NOMO-1 (cell line): ENCODE measurements around the gene RTKN.
"Not testable (repeated sequence)": the region's sequence is repeated elsewhere in the genome, so short reads cannot be mapped to it uniquely, and the experiment has no call there.

Experiments used
- DNase-seq, 2 experiments: peaks; one replicate each; lab custom pipeline; 2025; ENCODE audit not compliant: unreplicated experiment in 2 of 2; lab: John Stamatoyannopoulos, UW

Gene RTKN

DNA sequence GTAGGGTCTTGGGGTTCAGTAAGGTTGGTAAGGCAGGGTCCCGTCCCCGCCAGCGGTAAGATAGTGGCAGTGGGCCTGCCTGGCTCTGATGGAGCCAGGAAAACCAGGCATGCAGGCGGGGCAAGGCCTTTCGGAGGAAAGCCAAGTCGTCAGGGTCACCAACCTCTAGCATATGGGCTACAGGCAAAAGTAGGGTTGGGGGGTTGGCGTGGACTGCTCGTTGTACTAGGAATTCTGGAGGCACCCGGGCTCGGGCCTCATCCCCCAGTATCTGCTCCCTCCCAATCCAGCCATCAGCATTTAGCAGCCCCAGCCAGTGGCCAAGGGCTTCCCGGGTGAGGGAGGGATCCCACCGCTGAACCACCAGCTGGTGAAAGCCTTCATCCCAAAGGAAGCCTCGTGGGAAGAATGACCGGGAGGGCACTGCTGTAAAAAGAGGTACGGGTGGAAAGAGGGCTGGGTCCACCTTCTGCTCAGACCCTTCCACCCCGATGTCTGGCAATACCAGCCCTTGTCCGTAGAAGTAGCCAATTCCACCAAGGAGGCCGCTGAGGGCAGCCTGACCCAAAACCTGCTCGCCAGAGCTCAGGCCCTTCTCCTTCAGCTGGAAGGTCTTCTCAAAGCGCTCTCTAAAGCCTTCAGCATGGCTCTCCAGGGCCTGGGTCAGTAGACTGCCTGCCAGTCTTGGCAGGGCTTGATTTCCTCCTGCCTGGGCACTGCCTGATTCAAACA is 20.5 kb upstream of the RTKN start:
- DNase-seq, result no peak

GRCh38 chr2:74461187-74462053 is 19.7 kb upstream of the RTKN start:
- no peak for DNase-seq

- DNase-seq, result not testable (repeated sequence)
Measured at GRCh38 chr2:74460187-74460586, 18.4 kb upstream of the RTKN start.

GRCh38 chr2:74459503-74460118 is 17.9 kb upstream of the RTKN start:
- not testable (repeated sequence) for DNase-seq

DNA sequence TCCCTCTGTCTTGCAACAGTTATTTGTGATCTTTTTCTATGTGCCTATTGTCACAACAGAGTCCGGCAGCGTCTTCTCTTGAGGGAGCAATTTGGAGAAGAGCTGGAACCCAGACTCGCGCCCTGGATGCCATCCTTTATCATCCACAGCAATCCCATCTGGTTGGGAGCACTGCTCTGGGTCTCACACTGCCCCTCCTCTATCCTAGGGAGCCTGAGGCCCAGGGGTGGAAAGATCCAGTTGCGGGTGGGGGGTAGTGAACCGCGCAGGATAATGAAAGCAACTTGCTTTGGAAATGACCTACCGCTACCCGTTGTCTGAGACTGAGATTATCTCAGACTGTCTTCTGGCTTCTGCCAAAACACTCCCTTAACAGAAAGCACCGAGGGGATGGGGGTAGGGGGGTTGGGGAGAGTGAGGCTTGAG is 17.2 kb upstream of the RTKN start:
- no peak for DNase-seq

- DNase-seq, result peak; percentile 99
Measured at GRCh38 chr2:74458132-74458937, 16.6 kb upstream of the RTKN start, which contains the start of gene WBP1. WBP1 (plus strand) TSS chr2:74458438; CDS start chr2:74458603, 165 bp downstream.

DNA sequence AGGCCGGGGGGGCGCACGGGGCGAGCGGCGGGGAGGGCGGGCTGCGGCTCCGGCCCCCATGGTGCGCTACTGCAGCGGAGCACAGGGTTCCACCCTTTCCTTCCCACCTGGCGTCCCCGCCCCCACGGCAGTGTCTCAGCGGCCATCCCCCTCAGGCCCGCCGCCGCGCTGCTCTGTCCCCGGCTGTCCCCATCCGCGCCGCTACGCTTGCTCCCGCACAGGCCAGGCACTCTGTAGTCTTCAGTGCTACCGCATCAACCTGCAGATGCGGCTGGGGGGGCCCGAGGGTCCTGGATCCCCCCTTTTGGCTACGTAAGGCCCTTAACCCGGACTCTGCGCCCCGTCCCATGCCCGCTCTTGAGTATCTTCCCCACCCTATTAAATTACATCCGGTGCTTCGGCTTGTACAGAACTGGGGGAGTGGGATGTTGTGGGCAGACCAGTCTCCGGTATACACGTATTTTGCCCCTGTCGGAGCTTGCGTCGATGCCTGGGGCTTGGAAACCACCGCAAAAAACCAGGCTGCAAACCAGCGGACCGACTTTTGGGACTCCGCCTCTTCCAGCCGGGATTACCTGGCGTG is 15.9 kb upstream of the RTKN start:
- DNase-seq, result peak in 1 of 2 experiments; percentile 63

GRCh38 chr2:74457129-74457548 is 15.4 kb upstream of the RTKN start:
- peak in 1 of 2 experiments; percentile 51 for DNase-seq

DNA sequence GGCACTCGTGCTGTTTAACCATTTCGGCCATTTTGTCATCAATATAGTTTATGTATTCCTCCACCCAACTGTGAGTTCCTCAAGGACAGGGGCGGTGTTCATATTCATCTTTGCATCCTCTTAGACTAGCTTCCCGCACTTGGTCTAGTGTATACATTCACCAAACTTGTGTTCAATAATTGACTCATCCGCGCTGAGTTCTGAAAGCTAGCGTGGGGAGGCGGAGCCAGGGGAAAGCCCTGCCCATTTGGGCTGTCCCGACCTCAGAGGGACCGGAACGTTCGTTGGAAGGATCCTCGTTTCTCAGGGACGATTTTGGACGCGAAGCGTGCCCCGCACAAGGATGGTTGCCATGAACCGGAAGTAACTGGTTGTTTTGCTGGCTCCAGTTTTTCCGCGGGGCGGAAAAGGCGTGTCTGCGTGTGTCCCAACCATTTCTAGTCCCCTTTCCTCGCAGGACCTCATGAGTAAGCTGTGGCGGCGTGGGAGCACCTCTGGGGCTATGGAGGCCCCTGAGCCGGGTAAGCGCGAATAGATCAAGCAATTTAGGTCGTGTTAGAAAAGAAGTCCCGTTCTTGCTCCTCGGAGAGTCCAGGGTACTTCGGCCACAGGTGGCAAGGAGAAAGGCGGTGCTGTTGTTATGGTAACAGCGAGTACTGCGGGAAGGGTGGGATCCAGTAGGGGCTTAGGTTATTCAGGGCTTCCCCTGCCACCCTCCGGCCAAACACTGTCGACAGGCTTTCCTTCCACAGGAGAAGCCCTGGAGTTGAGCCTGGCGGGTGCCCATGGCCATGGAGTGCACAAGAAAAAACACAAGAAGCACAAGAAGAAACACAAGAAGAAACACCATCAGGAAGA is 13.1 kb upstream of the RTKN start, which contains the start of gene INO80B:
Gene INO80B (plus strand): TSS at position 434 of the 858 bp plus-strand sequence. CDS start 30 bp downstream, at position 464.
- DNase-seq, result peak; percentile 95 to 96

- DNase-seq, result no peak
Measured at GRCh38 chr2:74450570-74451190, 8.9 kb upstream of the RTKN start.

- DNase-seq, result no peak
Measured at GRCh38 chr2:74448771-74449170, 7.0 kb upstream of the RTKN start.

DNA sequence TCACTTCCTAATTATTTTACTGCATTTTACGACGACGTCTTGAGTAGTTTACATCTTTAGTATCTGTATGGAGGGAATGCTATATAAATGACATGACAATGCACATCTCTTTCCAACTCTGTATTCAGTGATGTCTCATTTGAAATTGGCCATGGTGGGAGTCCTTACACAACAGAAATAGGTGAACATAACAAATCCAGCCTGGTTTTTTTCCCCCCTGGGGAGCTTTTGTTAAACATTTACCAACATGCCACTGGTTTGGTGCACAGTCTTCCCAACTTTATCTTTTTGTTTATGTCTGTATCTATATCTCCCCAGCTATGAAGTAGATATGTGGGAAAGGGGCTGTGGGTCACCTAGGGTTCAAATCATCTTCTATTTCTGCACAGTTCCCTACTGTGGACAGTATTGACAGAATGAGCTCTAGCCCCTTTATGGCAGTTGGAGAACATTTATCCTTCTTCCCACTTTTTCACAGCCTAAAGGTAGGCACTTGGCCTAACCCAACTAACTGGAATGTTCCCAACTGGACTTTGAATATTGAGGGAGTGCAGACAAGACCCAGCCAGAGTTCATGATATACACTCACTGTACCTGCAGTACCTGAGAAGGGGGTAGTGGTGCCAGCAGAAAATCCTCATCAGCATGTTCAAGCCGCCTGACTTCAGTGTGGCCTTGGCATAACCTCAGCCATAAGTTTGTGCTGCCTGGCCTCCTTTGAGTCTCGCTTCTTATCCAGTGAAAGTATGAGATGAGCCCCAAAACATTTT is 5.7 kb upstream of the RTKN start:
- no peak for DNase-seq

DNA sequence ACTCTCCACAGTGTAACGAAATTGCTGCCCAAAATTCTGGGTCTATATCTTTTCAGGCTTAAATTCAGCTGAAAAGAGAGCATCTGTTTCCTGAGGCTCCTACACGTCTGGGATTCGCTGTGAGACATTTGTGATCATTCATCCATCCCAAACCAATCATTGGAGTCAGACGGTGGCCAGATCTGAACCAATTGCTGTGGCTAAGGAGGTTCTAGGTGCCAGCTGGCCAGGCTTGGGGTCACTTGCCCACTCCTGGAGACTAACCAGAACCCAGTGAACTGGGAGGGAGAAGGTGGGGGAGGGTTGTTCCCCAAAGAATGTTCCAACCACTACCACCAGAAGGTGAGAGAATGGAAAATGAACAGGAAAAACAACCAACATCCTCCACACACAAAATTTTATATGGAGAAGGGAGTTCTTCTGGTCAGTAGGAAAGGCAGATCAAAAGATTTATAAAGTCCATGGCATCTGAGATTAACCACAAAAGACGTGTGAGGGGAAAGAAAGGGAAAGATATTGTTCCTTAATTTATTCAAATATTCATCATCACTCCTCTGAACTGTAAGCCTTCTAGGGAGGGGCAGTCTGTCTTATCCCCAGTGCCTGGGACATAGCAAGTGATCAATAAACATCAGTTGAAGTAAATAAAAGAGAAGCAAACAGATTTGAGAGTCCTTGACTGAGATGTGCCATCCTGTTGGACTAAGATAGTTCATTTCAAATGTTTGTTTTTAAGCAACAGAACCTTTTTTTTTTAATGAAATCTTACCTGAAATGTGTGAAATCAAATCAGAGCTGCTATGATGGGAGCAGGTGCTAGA is 3.0 kb upstream of the RTKN start:
- DNase-seq, result no peak

DNA sequence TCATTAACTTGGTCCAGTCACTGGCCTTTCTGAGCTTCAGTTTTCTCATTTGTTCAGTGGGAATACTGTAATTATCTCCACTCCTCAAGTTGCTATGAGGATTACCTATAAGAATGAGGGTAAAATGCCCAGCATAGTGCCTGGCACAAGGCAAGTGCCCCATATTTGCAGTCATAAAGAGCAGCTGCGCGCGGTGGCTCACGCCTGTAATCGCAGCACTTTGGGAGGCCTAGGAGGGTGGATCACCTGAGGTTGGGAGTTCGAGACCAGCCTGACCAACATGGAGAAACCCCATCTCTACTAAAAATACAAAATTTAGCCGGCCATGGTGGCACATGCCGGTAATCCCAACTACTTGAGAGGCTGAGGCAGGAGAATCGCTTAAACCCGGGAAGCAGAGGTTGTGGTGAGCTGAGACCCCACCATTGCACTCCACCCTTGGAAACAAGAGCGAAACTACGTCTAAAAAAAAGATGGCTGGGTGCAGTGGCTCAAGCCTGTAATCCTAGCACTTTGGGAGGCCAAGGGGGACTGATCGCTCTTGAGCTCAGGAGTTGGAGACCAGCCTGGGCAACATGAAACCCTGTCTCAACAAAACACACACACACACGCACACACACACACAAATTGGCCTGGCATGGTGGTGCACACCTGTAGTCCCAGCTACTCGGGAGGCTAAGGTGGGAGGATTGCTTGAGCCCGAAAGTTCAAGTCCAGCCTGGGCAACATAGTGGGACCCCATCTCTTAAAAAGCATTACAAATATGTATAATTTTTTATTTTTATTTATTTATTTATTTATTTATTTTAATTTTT is 953 bp upstream of the RTKN start:
- DNase-seq, result not testable (repeated sequence)

DNA sequence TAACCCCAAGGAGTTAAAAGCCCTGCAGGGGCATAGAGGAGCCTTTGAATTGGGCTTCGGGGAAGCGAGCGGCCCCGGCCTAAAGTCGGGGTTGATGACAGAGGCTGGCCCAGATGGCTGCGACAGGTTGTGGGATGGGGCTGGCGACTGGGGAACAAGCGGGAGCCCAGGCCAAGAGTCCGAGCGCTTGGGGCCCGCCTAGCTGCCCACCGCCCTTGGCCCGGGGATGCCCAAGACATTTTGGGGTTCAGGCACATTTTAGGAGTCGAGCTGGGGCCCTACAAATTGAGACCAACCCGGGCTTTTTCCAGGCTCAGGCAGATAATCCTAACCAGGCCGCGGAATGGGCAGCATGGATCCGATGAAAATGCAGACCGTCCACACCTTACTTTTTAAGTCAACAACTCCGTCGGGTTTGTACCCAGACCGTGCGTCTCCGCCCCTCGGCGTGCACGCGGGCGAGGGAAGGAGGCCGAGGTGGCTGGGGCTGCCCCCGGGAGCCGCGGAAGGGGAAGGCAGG is 507 bp downstream of the RTKN start:
- no peak for DNase-seq
